ENCODE data around the gene NTN1. TPM values are rescaled to one million over a fixed set of nuclear protein-coding genes. Genes with fewer than 3 reads are reported as not detected.
A peak's percentile ranks its signal among the peaks of the same experiment; 100 is the strongest.

The NTN1 gene
- total and polyA plus RNA-seq, 2 donors: 2.0 to 2.4 TPM

GRCh38 chr17:9188367-9188766, 167.1 kb downstream of the NTN1 start:
- DNase-seq (ENCODE audit: low read depth in 6 of 9, low spot score in 9 of 9): no peak
- Histone ChIP-seq H3K27ac (ENCODE audit: low read depth in 1 of 2, low read length in 1 of 2) (no peak overlapping the region), H3K4me3 (ENCODE audit: low read length in 2 of 2) (no peak overlapping the region), H3K27me3 (ENCODE audit: control insufficient read depth in 2 of 2, insufficient read depth in 1 of 2, low read length in 1 of 2) (peaks cover 3 to 6% of the 10 kb centered on the region in 2 donors), H3K36me3 (ENCODE audit: control insufficient read depth in 2 of 2, insufficient read depth in 2 of 2, low read length in 1 of 2) (no peaks in the 10 kb centered on the region), H3K9me3 (ENCODE audit: control insufficient read depth in 2 of 2, insufficient read depth in 1 of 2, low read length in 1 of 2) (peaks cover 0 to 4% of the 10 kb centered on the region in 2 donors), H3K4me1 (ENCODE audit: control insufficient read depth in 2 of 2, insufficient read depth in 2 of 2, low read length in 2 of 2) (peaks cover 0 to 15% of the 10 kb centered on the region in 2 donors)
- 96% methylated on average over 5 of the region's 5 CpGs for WGBS

GRCh38 chr17:9189870-9190269, 168.6 kb downstream of the NTN1 start:
- no peak overlapping the region for H3K27ac ChIP-seq (ENCODE audit: low read depth in 1 of 2, low read length in 1 of 2)
- DNase-seq (ENCODE audit: low read depth in 6 of 9, low spot score in 9 of 9): no peak
- WGBS: 96% methylated on average over 3 of the region's 3 CpGs

GRCh38 chr17:9192010-9192409, 170.7 kb downstream of the NTN1 start:
- Histone ChIP-seq H3K36me3 (ENCODE audit: control insufficient read depth in 2 of 2, insufficient read depth in 2 of 2, low read length in 1 of 2) (no peaks in the 10 kb centered on the region), H3K9me3 (ENCODE audit: control insufficient read depth in 2 of 2, insufficient read depth in 1 of 2, low read length in 1 of 2) (no peaks in the 10 kb centered on the region), H3K4me3 (ENCODE audit: low read length in 2 of 2) (no peak overlapping the region), H3K27me3 (ENCODE audit: control insufficient read depth in 2 of 2, insufficient read depth in 1 of 2, low read length in 1 of 2) (no peaks in the 10 kb centered on the region), H3K27ac (ENCODE audit: low read depth in 1 of 2, low read length in 1 of 2) (no peak overlapping the region), H3K4me1 (ENCODE audit: control insufficient read depth in 2 of 2, insufficient read depth in 2 of 2, low read length in 2 of 2) (peaks cover 15 to 37% of the 10 kb centered on the region in 2 donors)
- 94% methylated on average over 1 of the region's 1 CpG for WGBS
- DNase-seq (ENCODE audit: low read depth in 6 of 9, low spot score in 9 of 9): no peak

More at GRCh38 chr17:9189870-9190269, 168.6 kb downstream of the NTN1 start:
- peaks cover 2 to 6% of the 10 kb centered on the region in 2 donors for H3K27me3 ChIP-seq (ENCODE audit: control insufficient read depth in 2 of 2, insufficient read depth in 1 of 2, low read length in 1 of 2)
- no peak overlapping the region for H3K4me3 ChIP-seq (ENCODE audit: low read length in 2 of 2)
- peaks cover 5 to 23% of the 10 kb centered on the region in 2 donors for H3K4me1 ChIP-seq (ENCODE audit: control insufficient read depth in 2 of 2, insufficient read depth in 2 of 2, low read length in 2 of 2)
- H3K9me3 ChIP-seq (ENCODE audit: control insufficient read depth in 2 of 2, insufficient read depth in 1 of 2, low read length in 1 of 2): peaks cover 0 to 4% of the 10 kb centered on the region in 2 donors
- H3K36me3 ChIP-seq (ENCODE audit: control insufficient read depth in 2 of 2, insufficient read depth in 2 of 2, low read length in 1 of 2): no peaks in the 10 kb centered on the region

- Histone ChIP-seq H3K36me3 (ENCODE audit: control insufficient read depth in 2 of 2, insufficient read depth in 2 of 2, low read length in 1 of 2) (no peaks in the 10 kb centered on the region), H3K27ac (ENCODE audit: low read depth in 1 of 2, low read length in 1 of 2) (peak overlapping the region; percentile 72 to 93), H3K4me3 (ENCODE audit: low read length in 2 of 2) (no peak overlapping the region), H3K27me3 (ENCODE audit: control insufficient read depth in 2 of 2, insufficient read depth in 1 of 2, low read length in 1 of 2) (no peaks in the 10 kb centered on the region), H3K4me1 (ENCODE audit: control insufficient read depth in 2 of 2, insufficient read depth in 2 of 2, low read length in 2 of 2) (peaks cover 30 to 56% of the 10 kb centered on the region in 2 donors), H3K9me3 (ENCODE audit: control insufficient read depth in 2 of 2, insufficient read depth in 1 of 2, low read length in 1 of 2) (no peaks in the 10 kb centered on the region)
- WGBS: 41% methylated on average over 6 of the region's 6 CpGs
- DNase-seq (ENCODE audit: low read depth in 6 of 9, low spot score in 9 of 9): peak in 8 of 9 donors; percentile 43 to 93 (median 72)
Measured at GRCh38 chr17:9195411-9195810, 174.1 kb downstream of the NTN1 start.

DNA sequence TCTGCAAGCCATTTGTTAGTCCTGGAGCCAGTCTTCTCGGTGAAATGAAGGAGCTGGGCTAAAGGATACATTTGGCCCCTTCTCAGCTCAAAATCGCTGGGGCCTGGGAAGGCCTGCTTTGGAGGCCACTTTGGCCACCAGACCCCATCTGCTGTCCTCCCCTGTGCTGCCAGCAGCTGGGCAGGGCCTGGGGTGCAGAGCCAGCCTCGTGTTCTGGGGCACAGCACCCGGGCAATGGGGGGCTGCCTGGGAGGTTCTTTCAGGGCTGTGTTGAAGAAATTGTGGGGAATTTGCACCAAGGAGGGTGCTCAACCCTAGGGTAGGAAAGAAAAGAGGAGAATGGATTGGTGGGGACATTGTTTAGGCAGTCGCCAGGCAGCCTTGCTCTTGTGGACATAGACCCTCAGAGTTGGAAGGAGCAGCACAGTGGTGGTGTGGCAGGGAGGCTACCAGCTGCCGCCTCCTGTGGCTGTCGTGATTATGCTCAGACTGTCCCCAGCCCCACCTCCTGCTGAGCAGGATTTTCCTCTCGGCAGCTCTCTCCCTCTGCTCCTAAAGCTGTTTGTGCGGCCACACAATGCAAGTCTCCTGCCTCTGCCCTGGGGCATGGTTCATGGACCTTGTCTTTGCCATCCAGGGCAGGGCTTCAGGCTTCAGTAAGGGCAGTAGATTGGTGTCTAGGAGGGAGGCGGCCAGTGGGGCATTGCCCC, 174.8 kb downstream of the NTN1 start:
- Histone ChIP-seq H3K36me3 (ENCODE audit: control insufficient read depth in 2 of 2, insufficient read depth in 2 of 2, low read length in 1 of 2) (no peaks in the 10 kb centered on the region), H3K27ac (ENCODE audit: low read depth in 1 of 2, low read length in 1 of 2) (peak overlapping the region; percentile 72 to 93), H3K27me3 (ENCODE audit: control insufficient read depth in 2 of 2, insufficient read depth in 1 of 2, low read length in 1 of 2) (no peaks in the 10 kb centered on the region), H3K4me3 (ENCODE audit: low read length in 2 of 2) (no peak overlapping the region), H3K4me1 (ENCODE audit: control insufficient read depth in 2 of 2, insufficient read depth in 2 of 2, low read length in 2 of 2) (peaks cover 34 to 63% of the 10 kb centered on the region in 2 donors), H3K9me3 (ENCODE audit: control insufficient read depth in 2 of 2, insufficient read depth in 1 of 2, low read length in 1 of 2) (no peaks in the 10 kb centered on the region)
- peak in 1 of 9 donors; percentile 37 for DNase-seq (ENCODE audit: low read depth in 6 of 9, low spot score in 9 of 9)
- WGBS: 95% methylated on average over 10 of the region's 10 CpGs

DNA sequence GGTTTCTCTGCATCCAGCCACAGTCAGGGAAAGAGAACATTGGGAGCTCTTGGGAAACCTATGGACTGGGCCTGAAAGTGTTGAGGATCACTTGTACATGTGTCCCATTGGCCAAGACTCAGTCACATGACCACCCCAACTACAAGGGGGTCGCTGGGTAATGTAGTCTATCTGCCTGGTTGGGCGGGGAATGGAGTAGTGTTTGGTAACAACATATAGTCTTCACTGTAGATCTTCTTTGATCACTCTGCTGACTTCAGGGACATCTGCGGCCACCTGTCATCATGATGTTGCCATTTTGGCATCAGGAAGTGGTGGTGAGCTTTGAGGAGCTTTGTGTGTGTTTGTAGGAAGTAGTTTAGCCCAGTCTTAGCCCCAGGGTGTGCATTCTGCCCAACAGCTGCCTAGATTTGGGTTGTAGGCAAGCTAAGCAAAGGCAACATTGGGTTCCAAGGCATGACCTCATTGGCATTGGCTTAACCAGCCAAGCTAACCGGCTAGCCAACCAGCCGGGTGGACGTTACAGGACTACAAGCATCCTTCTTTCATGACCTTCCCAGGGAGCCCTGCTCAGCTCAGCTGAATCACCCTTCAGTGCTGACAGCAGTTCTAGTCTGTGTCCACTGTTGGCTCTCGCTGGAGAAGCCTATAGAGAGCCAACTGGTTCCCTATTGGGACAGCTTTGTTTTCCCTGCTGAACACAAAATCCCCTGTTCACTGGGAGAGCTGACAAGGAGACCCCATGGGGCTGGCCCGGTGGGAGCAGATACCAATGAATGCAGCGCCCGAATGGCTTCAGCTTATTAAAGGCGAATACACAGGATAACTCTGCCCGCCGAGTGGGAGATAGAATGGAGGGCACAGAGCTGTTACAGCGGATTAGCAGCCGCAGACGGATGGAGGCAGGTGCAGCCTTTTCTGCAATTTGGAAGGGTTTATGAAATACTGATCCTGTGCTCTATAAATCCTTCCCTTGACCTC, 178.6 kb downstream of the NTN1 start:
- Histone ChIP-seq H3K4me1 (ENCODE audit: control insufficient read depth in 2 of 2, insufficient read depth in 2 of 2, low read length in 2 of 2) (peaks cover 45 to 75% of the 10 kb centered on the region in 2 donors), H3K9me3 (ENCODE audit: control insufficient read depth in 2 of 2, insufficient read depth in 1 of 2, low read length in 1 of 2) (no peaks in the 10 kb centered on the region), H3K4me3 (ENCODE audit: low read length in 2 of 2) (no peak overlapping the region), H3K36me3 (ENCODE audit: control insufficient read depth in 2 of 2, insufficient read depth in 2 of 2, low read length in 1 of 2) (no peaks in the 10 kb centered on the region), H3K27me3 (ENCODE audit: control insufficient read depth in 2 of 2, insufficient read depth in 1 of 2, low read length in 1 of 2) (no peaks in the 10 kb centered on the region), H3K27ac (ENCODE audit: low read depth in 1 of 2, low read length in 1 of 2) (peak overlapping the region; percentile 55 to 82)
- whole genome bisulfite sequencing: 94% methylated on average over 16 of the region's 16 CpGs
- peak in 5 of 9 donors; percentile 26 to 82 (median 44) for DNase-seq (ENCODE audit: low read depth in 6 of 9, low spot score in 9 of 9)

DNA sequence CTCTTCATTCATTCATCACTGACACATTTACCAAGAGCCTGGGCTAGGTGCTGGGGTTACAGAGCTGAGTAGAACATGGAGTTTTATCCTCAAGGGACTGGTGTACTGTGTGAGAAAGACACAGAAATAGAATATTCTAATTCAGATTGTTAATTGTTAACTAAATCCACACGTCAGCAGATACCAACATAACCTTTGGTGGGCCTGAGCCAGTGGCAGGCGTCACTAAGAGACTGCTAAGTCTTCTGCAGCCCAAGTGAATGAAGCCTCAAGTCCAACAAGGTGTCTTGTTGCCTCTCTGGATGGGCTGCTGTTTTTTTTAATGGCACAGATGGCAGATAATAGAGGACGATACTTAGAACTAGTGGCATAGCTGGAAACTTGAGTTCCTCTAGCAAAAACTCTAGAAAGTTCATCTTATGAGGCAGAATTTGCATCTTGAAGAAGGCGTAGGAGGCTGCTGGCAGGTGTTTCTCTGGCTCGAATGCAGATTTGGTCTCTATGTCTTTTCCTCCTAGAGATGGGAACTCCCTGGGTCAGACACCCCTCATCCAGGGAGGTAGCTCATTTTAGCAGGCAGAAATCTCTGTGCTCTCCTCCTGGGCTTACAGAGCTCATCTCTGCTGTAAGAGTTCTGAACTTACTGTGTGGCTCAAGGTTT, 179.5 kb downstream of the NTN1 start:
- DNase-seq (ENCODE audit: low read depth in 6 of 9, low spot score in 9 of 9): peak in 1 of 9 donors; percentile 47

DNA sequence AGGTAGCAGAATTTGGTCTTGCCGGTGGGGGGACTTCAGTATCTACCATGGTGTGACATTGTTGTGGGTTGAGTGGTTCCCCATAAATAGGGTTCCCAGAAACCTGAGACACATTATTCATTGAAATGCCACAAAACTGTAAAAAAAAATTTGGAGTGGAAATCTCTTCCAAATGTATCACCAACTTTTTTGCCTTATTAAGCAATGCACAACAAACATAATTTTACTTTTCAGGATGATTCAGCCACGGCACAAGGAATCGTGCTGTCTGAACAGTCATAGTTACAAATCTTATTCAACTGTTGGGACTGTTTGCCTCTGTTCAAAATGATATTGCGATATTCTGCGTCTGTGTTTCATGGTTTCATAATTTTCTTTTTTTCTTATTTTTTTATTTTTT, 181.2 kb downstream of the NTN1 start:
- H3K4me1 ChIP-seq (ENCODE audit: control insufficient read depth in 2 of 2, insufficient read depth in 2 of 2, low read length in 2 of 2): peaks cover 49 to 67% of the 10 kb centered on the region in 2 donors
- no peak overlapping the region for H3K27ac ChIP-seq (ENCODE audit: low read depth in 1 of 2, low read length in 1 of 2)
- no peaks in the 10 kb centered on the region for H3K9me3 ChIP-seq (ENCODE audit: control insufficient read depth in 2 of 2, insufficient read depth in 1 of 2, low read length in 1 of 2)
- no peaks in the 10 kb centered on the region for H3K27me3 ChIP-seq (ENCODE audit: control insufficient read depth in 2 of 2, insufficient read depth in 1 of 2, low read length in 1 of 2)
- no peak for DNase-seq (ENCODE audit: low read depth in 6 of 9, low spot score in 9 of 9)
- no peak overlapping the region for H3K4me3 ChIP-seq (ENCODE audit: low read length in 2 of 2)
- WGBS: 74% methylated on average over 5 of the region's 5 CpGs
- H3K36me3 ChIP-seq (ENCODE audit: control insufficient read depth in 2 of 2, insufficient read depth in 2 of 2, low read length in 1 of 2): no peaks in the 10 kb centered on the region

More for the DNA sequence above, 179.5 kb downstream of the NTN1 start:
- H3K9me3 ChIP-seq (ENCODE audit: control insufficient read depth in 2 of 2, insufficient read depth in 1 of 2, low read length in 1 of 2): no peaks in the 10 kb centered on the region
- H3K4me1 ChIP-seq (ENCODE audit: control insufficient read depth in 2 of 2, insufficient read depth in 2 of 2, low read length in 2 of 2): peaks cover 52 to 75% of the 10 kb centered on the region in 2 donors
- 87% methylated on average over 5 of the region's 5 CpGs for WGBS
- no peaks in the 10 kb centered on the region for H3K27me3 ChIP-seq (ENCODE audit: control insufficient read depth in 2 of 2, insufficient read depth in 1 of 2, low read length in 1 of 2)
- peak overlapping the region in 1 of 2 donors; percentile 82 for H3K27ac ChIP-seq (ENCODE audit: low read depth in 1 of 2, low read length in 1 of 2)
- H3K36me3 ChIP-seq (ENCODE audit: control insufficient read depth in 2 of 2, insufficient read depth in 2 of 2, low read length in 1 of 2): no peaks in the 10 kb centered on the region
- H3K4me3 ChIP-seq (ENCODE audit: low read length in 2 of 2): no peak overlapping the region

All from thymus (tissue), 11 donors.